HG03025 (cell line): ENCODE data around the gene CDKN1B.
A peak's percentile ranks its signal among the peaks of the same experiment; 100 is the strongest.
"Not testable (repeated sequence)": the region's sequence is repeated elsewhere in the genome, so short reads cannot be mapped to it uniquely, and the experiment has no call there.

Experiments
- ATAC-seq: cut with Tn5 transposase; IDR thresholded peaks from one replicate; pipeline ENCODE4 v1.9.1; 2021; ENCODE audit warnings: mild to moderate bottlenecking, moderate library complexity; ENCODE audit not compliant: unreplicated experiment, low FRiP score

Gene CDKN1B

DNA sequence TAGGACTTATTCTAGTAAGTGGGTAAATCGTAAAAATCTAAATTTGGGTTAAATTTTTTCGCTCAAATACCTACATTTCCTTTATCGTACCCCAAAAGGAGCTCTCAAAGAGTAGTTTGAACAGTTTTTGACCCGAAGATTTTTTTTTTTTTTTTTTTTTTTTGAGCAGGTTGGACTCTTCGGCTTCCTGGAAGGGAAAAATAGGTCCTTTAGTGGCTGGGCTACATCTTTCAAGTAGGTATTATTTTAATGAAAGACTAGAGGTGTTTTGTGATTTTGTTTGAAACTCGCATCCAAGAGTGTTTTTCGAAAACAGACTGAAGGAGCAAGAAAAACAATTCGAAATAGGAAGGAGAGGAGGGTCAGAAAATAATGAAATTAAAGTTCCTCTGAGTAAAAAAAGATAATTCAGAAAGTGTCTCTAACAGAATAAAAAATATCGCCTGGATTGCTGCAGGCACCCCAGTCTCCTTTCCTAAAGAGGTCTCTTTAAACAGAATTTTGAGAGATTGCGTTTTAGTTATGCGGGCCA is 6.0 kb downstream of the CDKN1B start:
- no peak for ATAC-seq

DNA sequence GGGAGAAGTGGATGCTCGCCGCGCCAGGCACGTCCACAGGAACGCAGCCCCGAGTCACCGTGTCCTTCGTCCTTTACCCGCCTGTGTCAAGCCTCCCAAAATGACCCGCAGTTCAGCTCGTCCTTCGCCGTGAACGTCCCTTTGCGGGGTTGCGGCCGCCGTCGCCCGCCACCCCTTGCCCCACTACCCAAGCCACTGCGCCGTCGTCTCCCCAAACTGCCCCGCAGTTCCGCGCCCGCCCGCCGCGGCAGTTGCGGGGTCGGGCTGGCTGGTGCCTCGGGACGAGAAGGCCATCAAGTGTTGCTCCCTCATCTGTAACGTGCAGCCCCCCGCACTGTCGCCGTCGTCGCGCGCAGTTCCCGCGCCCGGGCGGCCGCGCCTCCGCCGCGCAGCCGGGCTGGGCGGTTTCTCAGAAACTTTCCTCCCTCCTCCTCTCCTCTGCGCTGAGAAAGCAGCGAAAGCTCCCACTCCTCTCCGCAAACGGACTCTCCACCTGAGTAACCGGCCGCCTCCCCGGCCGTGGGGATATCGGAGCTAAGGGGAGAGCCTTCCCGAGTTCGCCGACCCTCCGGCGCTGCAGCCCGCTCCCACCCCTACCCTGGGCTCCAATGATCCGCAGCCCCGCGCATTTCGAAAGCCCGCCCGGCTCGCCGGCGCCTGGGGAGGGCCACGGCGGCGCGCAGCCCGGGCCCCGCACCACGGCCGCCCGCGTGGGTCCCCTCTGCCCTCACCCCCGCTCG is 6.7 kb downstream of the CDKN1B start:
- ATAC-seq, result no peak

DNA sequence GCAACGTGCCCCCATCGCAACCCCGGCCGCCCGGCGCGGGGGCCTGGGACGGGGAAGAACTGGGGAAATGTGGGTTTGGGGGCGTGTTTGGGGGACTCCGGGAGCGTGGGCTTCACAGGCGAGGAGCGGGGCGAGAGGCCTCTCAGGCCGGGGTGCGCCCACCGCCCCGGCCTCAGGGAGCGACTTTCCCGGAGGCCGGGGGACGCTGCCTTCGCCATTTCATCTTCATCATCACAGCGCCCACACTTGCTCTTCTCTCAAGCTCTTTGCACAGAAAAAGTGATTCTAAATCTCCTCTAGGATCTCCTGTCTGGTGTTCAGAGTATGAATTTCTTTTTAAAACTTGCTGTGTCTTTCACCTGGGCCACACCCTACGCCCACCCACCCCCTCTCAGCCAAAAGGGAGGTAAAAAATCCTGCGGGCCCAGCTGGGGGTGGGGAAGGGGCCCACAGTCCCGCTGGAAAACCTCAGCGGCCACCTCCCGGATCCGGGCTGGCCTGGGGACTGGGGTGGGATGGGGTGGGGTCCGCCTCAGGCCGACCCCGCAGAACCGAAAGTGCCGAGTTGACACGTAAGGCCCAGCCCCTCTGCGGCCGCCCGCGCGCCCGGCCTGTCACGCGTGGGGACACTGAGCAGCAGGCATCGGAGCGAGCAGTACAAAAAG is 7.4 kb downstream of the CDKN1B start:
- peak; percentile 21 for ATAC-seq

DNA sequence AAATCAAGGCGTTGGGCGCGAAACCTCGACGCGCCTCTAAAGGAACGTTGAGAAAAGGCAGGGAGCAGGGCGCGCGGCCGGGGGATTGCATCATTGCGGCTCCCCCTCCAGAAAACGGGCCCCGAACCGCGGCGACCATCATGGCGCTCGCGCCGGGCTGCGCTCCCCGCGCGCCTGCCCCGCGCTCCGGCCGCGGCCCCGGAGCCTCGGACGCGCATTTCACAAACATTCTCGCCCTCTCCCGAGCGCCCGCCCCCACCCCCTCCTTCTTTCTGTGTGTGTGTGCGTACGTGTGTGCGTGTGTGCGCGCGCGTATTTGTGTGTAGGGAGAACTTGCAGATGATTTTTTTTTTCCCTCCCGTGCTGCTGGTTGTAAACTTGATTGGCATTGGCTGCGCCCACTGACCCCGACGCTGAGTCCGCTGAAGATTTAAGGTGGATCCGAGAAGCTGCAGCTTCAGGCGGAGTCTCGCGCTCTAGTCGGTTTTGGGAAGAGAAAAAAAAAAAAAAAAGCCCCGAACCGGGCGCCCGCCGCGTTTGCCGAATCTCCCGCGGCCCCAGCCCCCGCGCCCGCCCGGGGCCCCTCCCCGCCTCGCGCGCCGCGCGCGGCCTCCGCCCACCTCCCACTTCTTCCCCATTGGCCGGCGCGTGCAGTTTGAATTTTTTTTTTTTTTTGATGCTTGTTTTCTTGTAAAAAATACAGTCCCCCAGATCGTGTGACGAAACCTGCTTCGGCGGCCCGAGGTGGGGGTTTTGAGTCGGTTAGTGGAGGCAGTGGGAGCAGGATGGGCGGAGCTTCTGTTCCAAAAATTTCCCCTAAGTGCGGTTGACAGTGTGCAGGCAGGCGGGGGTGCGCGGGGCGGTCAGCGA is 8.2 kb downstream of the CDKN1B start:
- peak; percentile 46 for ATAC-seq

DNA sequence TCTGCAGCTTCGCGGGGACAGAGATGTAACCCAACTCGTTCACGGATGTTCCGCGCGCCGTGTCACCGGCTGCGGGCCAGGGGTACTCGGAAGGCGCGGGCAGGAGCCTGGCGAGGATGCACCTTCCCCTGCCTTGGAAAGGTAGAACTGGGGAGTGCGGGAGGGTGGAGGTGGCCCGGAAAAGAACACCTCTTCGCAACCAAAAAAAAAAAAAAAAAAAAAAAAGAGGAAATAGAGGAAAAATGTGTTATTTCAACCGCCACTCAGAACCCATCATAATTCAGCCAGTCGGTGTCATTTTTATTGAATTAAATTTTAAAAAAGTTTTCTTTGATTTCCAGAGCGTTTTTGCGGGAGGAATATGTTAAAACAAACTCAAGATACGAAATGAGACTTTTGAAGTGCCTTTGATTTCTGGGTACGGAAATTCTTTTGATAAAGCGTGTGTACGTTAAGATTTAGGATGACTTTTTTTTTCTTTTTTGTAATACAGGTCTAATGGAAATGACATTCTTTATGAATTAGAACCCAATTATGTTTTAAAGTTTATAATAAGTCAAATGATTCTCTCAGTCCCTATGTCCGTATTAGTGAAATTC is 8.9 kb downstream of the CDKN1B start:
- ATAC-seq, result no peak

DNA sequence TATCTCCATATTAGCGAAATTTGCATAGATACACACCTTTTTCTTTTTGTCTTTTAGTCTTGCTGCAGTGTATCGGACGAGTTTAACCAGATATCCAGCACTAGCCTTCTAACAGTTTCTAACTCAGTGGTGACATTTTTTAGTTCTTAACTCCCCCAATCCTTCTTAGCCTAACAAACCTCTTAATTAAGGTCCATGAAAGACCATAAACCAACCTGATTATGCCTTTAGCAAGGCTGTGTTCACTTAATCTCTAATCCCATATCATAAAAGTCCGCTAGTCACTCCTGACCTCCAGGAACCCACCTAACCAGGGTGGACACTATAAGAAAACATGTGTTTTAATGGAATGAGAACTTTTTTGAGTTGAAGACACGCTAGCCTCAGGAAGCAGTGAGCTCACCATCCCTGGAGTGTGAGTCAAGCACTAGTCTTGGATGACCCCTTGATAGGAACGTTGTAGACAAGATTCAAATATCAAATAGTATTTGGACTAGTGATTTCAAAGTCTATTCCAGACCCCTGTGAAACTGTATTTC is 9.5 kb downstream of the CDKN1B start:
- no peak for ATAC-seq

DNA sequence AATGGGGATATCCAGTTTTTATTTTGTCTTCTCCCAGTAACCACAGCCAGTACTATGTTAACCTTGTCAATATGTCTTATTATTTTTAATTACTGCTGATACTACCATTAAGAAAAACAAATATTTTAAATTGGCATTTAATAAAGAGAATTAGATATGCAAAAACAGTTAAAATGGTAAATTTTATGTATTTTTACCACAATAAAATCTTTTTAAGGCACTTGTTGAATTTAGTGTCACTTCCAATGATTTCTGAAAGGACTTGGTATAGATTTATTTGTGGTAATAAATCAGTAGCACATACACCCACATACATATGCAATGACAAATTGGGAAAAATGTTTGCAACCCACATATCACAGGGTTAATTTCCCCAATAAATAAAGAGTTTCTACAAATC is 14.0 kb downstream of the CDKN1B start:
- ATAC-seq, result no peak

DNA sequence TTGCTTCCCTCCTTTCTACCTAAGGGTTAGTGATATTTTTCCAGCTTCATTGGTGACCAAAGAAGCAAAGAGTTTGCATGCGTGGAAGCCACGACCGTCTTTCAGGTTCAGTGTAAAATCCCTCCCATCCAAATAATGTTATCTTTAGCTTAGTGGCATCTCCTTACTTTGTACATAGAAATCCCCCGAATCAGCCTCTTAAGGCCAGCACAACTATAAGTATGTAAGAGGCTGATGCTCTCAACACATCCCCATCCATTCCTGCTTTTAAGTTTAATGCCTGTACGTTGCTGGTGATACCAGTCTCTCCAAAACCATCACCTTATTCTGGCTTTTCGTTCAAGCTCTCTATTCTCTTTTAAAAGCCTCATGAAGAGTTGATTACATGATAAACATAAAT is 14.6 kb downstream of the CDKN1B start:
- ATAC-seq, result no peak

DNA sequence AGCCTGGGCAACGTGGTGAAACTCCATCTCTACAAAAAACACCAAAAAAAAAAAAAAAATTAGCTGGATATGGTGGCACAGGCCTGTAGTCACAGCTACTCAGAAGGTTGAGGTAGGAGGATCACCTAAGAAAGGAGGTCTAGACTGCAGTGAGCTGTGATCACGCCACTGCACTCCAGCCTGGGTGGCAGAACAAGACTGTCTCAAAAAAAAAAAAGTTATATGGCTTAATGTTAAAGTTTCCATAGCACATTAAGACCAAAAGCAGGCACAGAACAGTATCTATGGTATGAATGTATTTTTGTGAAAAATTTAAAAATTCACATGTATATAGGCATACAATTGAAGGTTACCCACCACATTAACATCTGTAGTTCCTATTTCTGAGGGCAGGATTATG is 15.9 kb downstream of the CDKN1B start:
- no peak for ATAC-seq

DNA sequence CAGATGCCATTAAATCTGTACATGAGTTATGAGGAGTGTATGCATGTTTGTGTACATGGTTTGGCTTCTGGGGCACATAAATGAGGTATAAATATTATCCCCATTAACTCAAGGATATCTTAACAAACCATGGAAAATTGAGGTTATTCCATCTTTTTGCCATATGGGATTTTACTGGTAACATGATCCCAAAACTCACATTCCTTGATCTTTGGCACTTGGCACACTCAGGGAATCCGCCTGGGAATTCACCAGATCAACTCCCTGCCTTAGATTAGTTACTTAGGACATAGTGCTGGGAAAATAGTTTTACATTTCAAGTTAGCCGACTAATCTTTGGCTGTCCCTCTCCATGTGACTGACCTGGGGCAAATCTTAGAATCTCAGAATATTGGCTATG is 16.9 kb downstream of the CDKN1B start:
- no peak for ATAC-seq

DNA sequence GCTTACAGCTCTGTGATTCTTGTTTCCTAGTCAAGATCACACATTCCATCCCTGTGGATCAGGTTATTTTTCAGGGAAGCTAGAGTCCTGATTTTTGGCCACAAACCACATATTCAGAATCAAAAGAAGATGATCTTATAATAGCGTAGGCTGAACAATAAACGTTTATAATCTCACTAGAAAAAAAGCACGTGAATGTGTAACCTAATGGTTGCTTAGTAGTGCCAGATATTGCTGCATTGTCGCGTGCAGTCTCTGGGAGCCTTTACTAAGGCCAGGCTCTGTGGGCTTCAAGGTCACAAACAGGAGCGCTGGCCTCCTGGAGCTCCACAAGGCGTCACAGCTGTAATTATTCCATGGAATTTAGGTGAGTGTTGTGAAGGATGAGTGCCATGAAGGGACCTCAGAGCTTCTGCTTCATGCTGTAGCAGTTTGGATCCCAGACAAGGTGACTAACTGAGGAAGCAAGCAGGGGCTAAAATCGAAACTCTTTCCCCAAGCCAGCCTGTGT is 17.4 kb downstream of the CDKN1B start:
- no peak for ATAC-seq

DNA sequence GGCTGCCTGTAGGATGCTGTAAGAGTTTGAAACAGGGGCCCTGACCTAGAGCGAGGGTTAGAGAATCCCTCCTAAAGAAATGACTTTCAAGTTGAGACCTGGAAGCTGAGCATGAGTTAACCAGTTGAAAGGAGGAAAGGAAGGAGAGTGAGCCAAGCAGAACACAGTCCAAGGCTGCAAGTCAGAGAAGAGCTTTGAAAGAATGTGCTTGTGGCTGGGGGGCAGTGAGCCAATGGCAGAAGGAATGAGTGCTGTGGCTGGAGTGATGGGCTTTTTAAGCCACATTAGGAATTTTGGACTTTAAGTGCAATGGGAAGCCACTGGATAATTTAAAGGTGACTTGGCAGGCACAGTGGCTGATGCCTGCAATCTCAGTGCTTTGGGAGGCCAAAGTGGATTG is 18.1 kb downstream of the CDKN1B start:
- no peak for ATAC-seq

DNA sequence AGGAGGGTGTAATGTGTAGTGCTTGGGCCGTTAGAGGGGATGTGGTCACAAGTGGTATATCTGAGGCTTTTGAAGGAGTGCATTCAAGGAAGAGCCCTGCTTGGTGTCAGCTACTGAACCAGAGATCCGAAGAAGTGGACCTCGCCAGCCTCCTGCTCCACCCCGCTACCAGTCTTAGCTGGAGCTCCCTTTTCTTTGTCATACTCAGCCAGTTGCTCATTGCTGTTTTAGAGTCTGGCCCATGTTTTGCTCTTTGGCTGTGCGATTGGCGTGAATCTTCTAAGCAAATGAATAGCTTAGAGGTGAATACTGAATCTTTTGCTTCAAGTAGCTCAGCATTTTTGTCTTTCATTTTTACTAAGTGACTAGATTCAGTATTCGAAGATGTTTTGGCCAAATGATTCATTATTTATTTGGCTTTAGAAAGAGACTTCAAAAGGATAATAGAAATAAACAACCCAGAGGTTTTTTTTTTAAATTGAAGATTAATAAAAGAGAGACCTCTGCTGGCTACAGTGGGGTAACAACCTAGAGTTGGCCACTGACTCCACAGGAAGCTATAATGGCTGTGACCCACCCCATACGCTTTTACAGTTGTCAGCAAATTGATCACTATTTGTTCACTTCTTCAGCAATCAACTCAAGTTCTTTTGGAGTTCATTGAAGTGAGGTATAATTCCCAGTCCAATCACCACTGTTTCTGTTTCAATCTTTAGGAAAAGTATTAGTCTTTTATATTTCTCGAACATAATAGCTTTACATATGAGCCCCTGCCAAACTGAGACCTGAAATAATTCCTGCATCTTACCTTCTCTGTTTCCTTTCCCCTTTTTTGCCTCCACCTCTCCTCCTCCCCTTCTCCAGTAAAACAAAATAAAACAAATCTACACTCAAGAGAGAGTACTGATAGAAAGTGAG is 19.9 kb downstream of the CDKN1B start:
- no peak for ATAC-seq

DNA sequence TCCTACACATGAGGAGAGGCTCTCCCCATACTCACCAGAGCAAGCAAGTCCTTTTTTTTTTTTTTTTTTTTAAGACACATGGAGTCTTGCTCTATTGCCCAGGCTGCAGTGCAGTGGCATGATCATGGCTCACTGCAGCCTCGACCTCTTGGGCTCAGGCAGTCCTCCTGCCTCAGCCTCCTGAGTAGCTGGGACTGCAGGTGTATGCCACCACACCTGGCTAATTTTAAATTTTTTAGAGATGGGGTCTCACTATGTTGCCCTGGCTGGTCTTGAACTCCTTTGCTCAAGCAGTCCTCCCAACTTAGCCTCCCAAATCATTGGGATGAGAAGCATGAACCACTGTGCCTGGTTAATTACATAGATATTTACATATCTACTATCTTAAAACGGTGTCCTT is 21.0 kb downstream of the CDKN1B start:
- not testable (repeated sequence) for ATAC-seq

DNA sequence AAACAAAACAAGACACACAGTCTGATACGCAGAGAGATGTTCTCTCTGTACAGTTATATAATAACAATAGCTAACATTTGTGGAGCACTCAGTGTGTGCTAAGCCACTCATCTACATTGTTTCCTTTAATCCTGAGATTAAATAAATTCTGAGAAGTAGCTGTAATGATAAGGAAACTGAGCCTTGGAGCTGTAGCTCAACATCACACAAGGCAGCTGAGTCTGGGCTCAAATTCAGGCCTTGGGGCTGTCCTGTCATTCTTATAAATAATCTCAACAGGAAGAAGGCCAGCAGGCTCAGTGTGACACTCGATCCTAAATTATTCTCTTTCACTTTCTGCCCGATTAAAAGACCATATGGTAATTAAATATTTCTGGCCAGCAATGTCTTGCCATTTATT is 24.5 kb downstream of the CDKN1B start:
- no peak for ATAC-seq

DNA sequence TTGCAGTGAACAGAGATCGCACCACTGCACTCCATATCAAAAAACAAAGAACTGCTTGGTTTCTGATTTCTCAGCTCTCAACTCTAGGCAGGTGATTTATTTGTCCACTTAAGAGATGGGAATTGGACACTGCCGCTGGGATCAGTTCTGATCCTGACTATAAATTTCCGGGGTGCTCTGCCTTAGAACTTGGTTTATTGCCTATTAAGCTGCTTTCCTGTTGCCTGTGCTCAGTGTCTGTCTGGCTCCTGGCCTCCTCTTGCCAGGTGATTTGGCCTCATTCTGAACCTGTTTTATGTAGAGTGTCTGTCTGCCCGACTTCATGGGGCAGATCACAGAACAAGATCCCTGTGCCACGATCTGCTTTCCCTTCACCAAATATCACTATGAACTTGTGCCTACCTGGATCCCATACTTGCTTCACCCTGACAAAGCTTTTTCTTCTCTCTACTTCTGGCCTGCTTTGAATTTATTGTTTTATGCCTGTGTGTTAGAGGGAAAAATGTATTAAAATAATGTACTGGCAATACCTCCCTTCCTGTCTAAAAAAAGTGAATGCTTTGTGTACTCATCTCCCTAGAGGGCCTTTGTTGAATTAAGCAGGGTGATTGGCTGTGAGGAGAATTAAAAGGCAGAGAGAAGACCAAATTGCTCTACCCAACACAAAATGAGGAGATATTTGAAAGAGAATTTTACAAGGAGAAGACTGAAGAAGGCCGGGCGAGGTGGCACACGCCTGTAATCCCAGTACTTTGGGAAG is 27.6 kb downstream of the CDKN1B start:
- ATAC-seq, result no peak

DNA sequence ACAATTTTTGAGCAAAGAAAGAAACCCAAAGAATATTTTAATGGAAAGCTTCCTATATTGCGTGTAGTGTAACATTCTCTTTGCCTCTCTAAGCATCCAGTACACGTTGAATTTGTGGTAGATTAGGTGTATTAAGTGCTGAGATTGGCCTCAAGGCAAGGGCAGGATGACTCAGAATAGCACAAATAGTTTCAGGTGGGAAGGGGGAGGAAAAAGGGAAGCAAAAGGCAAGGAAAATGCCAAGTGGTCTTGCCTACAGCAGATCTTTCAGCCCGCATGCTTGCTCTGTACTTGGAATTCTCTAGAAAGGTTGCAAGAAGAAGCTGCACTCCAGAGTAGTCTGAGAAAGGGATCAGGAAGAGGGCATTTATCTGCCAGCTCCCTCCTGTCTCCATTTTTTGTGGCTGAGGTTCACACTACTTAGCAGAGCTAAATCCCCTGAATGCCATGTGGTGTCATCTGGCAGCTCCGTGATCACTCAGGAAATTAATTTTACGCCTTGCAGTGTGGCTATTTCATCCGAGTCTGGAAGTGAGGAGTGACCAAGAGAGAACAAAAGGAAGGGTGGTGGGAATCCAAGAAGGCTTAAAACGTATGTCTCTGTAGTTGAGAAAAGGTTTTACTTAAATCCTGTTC is 28.5 kb downstream of the CDKN1B start:
- ATAC-seq, result no peak

DNA sequence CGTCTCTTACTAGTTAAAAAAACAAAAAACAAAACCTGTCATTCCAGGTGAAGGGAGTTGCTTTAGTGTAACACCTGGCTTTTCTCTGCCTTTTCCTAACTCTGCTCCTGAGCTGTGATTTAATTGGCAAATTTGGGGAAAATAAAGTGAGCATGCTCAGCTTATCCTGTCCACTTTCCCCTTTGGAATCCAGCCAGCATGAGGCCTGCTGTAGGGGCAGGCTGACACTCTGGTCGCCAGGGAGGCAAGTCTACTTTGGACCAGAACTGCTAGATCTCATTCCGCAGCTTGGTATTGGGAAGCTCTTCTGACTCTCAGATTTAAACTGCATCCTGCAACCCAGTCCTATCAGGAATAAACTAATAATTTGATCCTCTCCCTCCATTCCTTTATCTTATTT is 30.1 kb downstream of the CDKN1B start:
- ATAC-seq, result no peak
